ENCODE results near the gene SLC25A29. TPM values are rescaled to one million over a fixed set of nuclear protein-coding genes. Genes with fewer than 3 reads are reported as not detected.

The SLC25A29 gene
- total RNA-seq, 1 donor from 2014 or later, result 30.8 TPM

DNA sequence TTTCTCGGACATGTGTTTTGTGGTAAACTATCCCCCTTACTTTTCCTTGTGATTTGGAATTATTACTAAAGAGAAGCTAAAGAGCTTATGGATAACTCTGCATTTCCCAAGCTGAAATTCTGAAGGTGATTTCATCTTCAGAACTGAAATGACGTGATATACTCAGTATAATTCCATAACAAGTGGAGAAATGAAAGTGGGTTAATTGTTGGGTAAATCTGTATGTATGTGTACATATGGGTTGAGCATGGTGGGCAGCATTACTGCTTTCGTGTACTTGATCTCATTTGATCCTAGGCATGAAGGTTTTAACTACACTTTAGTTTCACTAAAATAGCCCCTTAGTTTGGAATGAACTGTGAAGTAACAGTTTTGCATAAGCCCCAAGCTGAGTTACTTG, 63.2 kb downstream of the SLC25A29 start:
- no peaks in the 10 kb centered on the region for H3K27me3 ChIP-seq (ENCODE audit: control insufficient read depth in 3 of 3, insufficient read depth in 3 of 3, low read length in 3 of 3)
- no peak overlapping the region for H3K27ac ChIP-seq (ENCODE audit: low read depth, low read length)
- H3K9ac ChIP-seq (ENCODE audit: low read depth in 1 of 3, low read length in 3 of 3), result no peak overlapping the region
- H3K4me1 ChIP-seq (ENCODE audit: control insufficient read depth in 3 of 3, insufficient read depth in 3 of 3, low read length in 3 of 3), result peaks cover 27 to 37% (median 30%) of the 10 kb centered on the region in 3 donors
- H3K4me3 ChIP-seq (ENCODE audit: low read length in 3 of 3), result no peak overlapping the region
- H3K9me3 ChIP-seq (ENCODE audit: control insufficient read depth in 3 of 3, low read length in 3 of 3), result no peaks in the 10 kb centered on the region
- H3K36me3 ChIP-seq (ENCODE audit: control insufficient read depth in 3 of 3, insufficient read depth in 3 of 3, low read length in 3 of 3), result no peaks in the 10 kb centered on the region

DNA sequence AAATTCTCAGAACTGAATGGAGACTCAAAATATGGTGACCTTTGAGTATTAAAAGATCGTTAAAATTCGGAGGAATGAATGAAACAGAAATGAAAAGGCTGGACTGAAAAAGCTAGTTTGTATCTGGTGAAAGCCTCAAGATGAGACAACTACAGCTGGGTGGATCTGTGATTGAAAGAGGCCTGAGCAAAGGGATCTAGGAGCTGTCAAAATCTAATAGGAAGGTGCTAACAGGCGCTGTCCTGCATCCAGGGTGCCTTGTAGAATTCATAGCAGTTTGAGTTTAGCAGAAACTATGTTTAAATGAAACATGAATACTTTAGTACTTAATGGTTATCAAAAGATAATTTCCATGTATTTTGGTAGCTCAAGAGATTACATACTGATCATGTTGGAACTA, 65.0 kb downstream of the SLC25A29 start:
- Histone ChIP-seq H3K4me3 (ENCODE audit: low read length in 3 of 3) (peak overlapping the region; percentile 60 to 80 (median 68)), H3K27me3 (ENCODE audit: control insufficient read depth in 3 of 3, insufficient read depth in 3 of 3, low read length in 3 of 3) (no peaks in the 10 kb centered on the region), H3K36me3 (ENCODE audit: control insufficient read depth in 3 of 3, insufficient read depth in 3 of 3, low read length in 3 of 3) (no peaks in the 10 kb centered on the region), H3K4me1 (ENCODE audit: control insufficient read depth in 3 of 3, insufficient read depth in 3 of 3, low read length in 3 of 3) (peaks cover 23 to 36% (median 30%) of the 10 kb centered on the region in 3 donors), H3K9me3 (ENCODE audit: control insufficient read depth in 3 of 3, low read length in 3 of 3) (no peaks in the 10 kb centered on the region), H3K27ac (ENCODE audit: low read depth, low read length) (peak overlapping the region; percentile 86), H3K9ac (ENCODE audit: low read depth in 1 of 3, low read length in 3 of 3) (peak overlapping the region; percentile 80 to 90 (median 88))

Small RNA genes within 50 kb of the gene (small RNA-seq; reads per million reads assigned to genes)
- gene MIR345, result 54.8 reads per million, percentile 95 among the genes with 10 or more reads in this experiment
- gene RN7SL523P, result not detected

Other genes starting within 250 kb of the SLC25A29 start
- 21.9 TPM for gene EVL, start 241.0 kb downstream of the SLC25A29 start, total RNA-seq
- 0.52 TPM for gene DEGS2, start 146.8 kb downstream of the SLC25A29 start, total RNA-seq
- 39.7 TPM for gene YY1, start 67.3 kb downstream of the SLC25A29 start, total RNA-seq
- gene SLC25A47, start 16.9 kb upstream of the SLC25A29 start, total RNA-seq, result 0.52 TPM
- gene WDR25, start 70.0 kb upstream of the SLC25A29 start, total RNA-seq, result 8.9 TPM